ENCODE results near the gene WDR46. TPM values are rescaled to one million over a fixed set of nuclear protein-coding genes. Genes with fewer than 3 reads are reported as not detected.

The WDR46 gene
- total and polyA plus RNA-seq, 2 of the 8 experiments (the other 6 are each of a cell fraction or from before 2014, with no cell fraction given) = 69.7 to 91.0 TPM

GRCh38 chr6:33317669-33318425 is 28.8 kb upstream of the WDR46 start, which contains the start of gene ZBTB22:
Gene ZBTB22 (minus strand): TSS chr6:33317744. CDS start chr6:33316916, 828 bp downstream.
- ChIA-PET CTCF (ENCODE audit: partially characterized antibody) (interaction anchor here (0.6 to 2.7 kb wide), 10 partner anchors 11 to 385 kb away, joined by 3 to 8 read pairs (median 3); partner anchors contain the start of genes CUTA and RGL2), POLR2A (ENCODE audit: partially characterized antibody) (interaction anchor here (0.6 to 3.5 kb wide), 27 partner anchors 9 to 345 kb away, joined by 3 to 25 read pairs (median 4); partner anchors contain the start of genes B3GALT4, RGL2, RPS18 and SYNGAP1)
- H3K14ac ChIP-seq (ENCODE audit: insufficient read length) = no peak within 1 kb of the TSS
- H4K20me1 ChIP-seq (replicated peaks in 1 of 2; ENCODE audit: control insufficient read depth in 1 of 2, insufficient read depth in 2 of 2, low read length in 2 of 2) = peaks cover 2 to 5% of the 10 kb centered on the region in 2 experiments
- FAIRE-seq = no peak
- H3K27me3 ChIP-seq (replicated peaks in 1 of 4; ENCODE audit: control insufficient read depth in 3 of 4, extremely low read depth in 1 of 4, insufficient read depth in 3 of 4, low read length in 3 of 4) = no peaks in the 10 kb centered on the region
- WGBS, 2 experiments (ENCODE audit: extremely low coverage in 1 of 2, insufficient coverage in 1 of 2, insufficient read length in 1 of 2, insufficient replicate concordance in 2 of 2, low coverage in 1 of 2, low lambda C conversion rate in 2 of 2, missing lambda C conversion rate in 1 of 2) = 2% methylated on average over 28 of the region's 44 CpGs; no CpG with 5 or more reads in 1 of the 2 experiments
- H3K56ac ChIP-seq (replicated peaks; ENCODE audit: insufficient read length, low read depth, low read length) = no peak within 1 kb of the TSS
- H2BK120ac ChIP-seq (replicated peaks; ENCODE audit: low read depth, low read length) = no peak within 1 kb of the TSS
- H3K9ac ChIP-seq (replicated peaks in 1 of 4; ENCODE audit: extremely low read depth in 1 of 4, low read depth in 3 of 4, low read length in 3 of 4) = peak within 1 kb of the TSS in 3 of 4 experiments; percentile 69 to 79 (median 69); a peak in 6 of 7 replicates
- H2BK20ac ChIP-seq (ENCODE audit: low read length) = no peak within 1 kb of the TSS
- H2AFZ ChIP-seq (ENCODE audit: low read length) = 0 out of 2 replicates have a peak within 1 kb of the TSS, but pooled peaks have one; percentile 33
- H3K27ac ChIP-seq (ENCODE audit: low read depth, low read length) = peak within 1 kb of the TSS; percentile 83
- H3K4ac ChIP-seq (replicated peaks; ENCODE audit: insufficient read length, low read depth, low read length) = no peak within 1 kb of the TSS
- 0 out of 2 replicates have a peak within 1 kb of the TSS, but pooled peaks have one; percentile 52 for H2BK12ac ChIP-seq (ENCODE audit: low read depth, low read length)
- H3K18ac ChIP-seq (ENCODE audit: extremely low read depth, low read length) = no peak within 1 kb of the TSS
- peak within 1 kb of the TSS; percentile 67 to 89 (median 78) for H3K4me3 ChIP-seq (ENCODE audit: extremely low read depth in 1 of 4, insufficient read depth in 2 of 4, low read depth in 3 of 4, low read length in 4 of 4)
- H3K9me3 ChIP-seq (ENCODE audit: insufficient read depth in 2 of 2, low read depth in 1 of 2, low read length in 1 of 2) = no peaks in the 10 kb centered on the region; a peak in 1 of 4 replicates
- peak; percentile 95 to 96 for DNase-seq (ENCODE audit: low read depth in 1 of 2, low spot score in 2 of 2)
- H3K23me2 ChIP-seq (ENCODE audit: low read depth, low read length) = peaks cover 29% of the 10 kb centered on the region
- H2BK5ac ChIP-seq (ENCODE audit: low read depth, low read length) = peak within 1 kb of the TSS; percentile 64
- H4K91ac ChIP-seq (replicated peaks; ENCODE audit: insufficient read length, low read length) = no peak within 1 kb of the TSS
- H3K79me1 ChIP-seq (ENCODE audit: low read depth, low read length) = peaks cover 7% of the 10 kb centered on the region; the same call in 1 of the 2 replicates
- H3K4me2 ChIP-seq (ENCODE audit: insufficient read depth in 1 of 2, low read depth in 2 of 2, low read length in 2 of 2) = peak within 1 kb of the TSS; percentile 65 to 68
- H3K79me2 ChIP-seq (ENCODE audit: control insufficient read depth in 1 of 2, insufficient read depth in 2 of 2, low read length in 2 of 2) = peaks cover 0 to 32% of the 10 kb centered on the region in 2 experiments; a peak in 3 of 4 replicates
- H4K8ac ChIP-seq (ENCODE audit: extremely low read depth, insufficient read depth, low read length) = no peak within 1 kb of the TSS
- H2BK15ac ChIP-seq (ENCODE audit: low read length) = no peak within 1 kb of the TSS
- no peak within 1 kb of the TSS for H2AK5ac ChIP-seq (ENCODE audit: low read depth, low read length)
- H4K5ac ChIP-seq (ENCODE audit: insufficient read length, low read depth, low read length) = peak within 1 kb of the TSS; percentile 17
- peaks cover 10 to 31% (median 21%) of the 10 kb centered on the region in 4 experiments; a peak in 7 of 8 replicates for H3K36me3 ChIP-seq (ENCODE audit: control insufficient read depth in 2 of 4, insufficient read depth in 4 of 4, low read length in 3 of 4)
- H3K4me1 ChIP-seq (replicated peaks in 1 of 4; ENCODE audit: control insufficient read depth in 3 of 4, insufficient read depth in 4 of 4, low read length in 3 of 4) = peaks cover 0 to 34% (median 22%) of the 10 kb centered on the region in 4 experiments; a peak in 6 of 7 replicates
- no peak within 1 kb of the TSS for H3K23ac ChIP-seq (ENCODE audit: insufficient read length)
- TF ChIP-seq GTF2F1 (IDR thresholded peaks at IDR 0.05; ENCODE audit: borderline replicate concordance, low read depth, low read length) = no peak
- TF ChIP-seq ASH2L (IDR thresholded peaks at IDR 0.05; ENCODE audit: low read length) = peak; percentile 50
- no peak for TF ChIP-seq USF2 (IDR thresholded peaks at IDR 0.05; ENCODE audit: low read length)
- TF ChIP-seq CHD1 (IDR thresholded peaks at IDR 0.05; ENCODE audit: low read depth, low read length) = no peak
- no peak for TF ChIP-seq MAFK (IDR thresholded peaks at IDR 0.05; ENCODE audit: low read depth, low read length)
- peak; percentile 53; the same call in 1 of the 2 replicates for TF ChIP-seq TBP (IDR thresholded peaks at IDR 0.05; ENCODE audit: low read depth, low read length)
- peak; percentile 59; the same call in 1 of the 2 replicates for TF ChIP-seq SP4 (IDR thresholded peaks at IDR 0.05; ENCODE audit: low read length)
- peak; percentile 58; the same call in 1 of the 2 replicates for TF ChIP-seq TEAD4 (IDR thresholded peaks at IDR 0.05; ENCODE audit: low read depth, low read length)
- TF ChIP-seq POLR2A (IDR thresholded peaks at IDR 0.05; ENCODE audit: control extremely low read depth in 1 of 2, low read depth in 2 of 2, low read length in 2 of 2) = peak in 1 of 2 experiments; percentile 70; a peak in 2 of 3 replicates
- TF ChIP-seq EGR1 (IDR thresholded peaks at IDR 0.05; ENCODE audit: borderline replicate concordance, low read depth, low read length) = peak; percentile 18; the same call in 1 of the 2 replicates
- TF ChIP-seq KDM1A (IDR thresholded peaks at IDR 0.05; ENCODE audit: borderline replicate concordance, low read length) = no peak
